ENCODE results near the gene VTN.

DNA sequence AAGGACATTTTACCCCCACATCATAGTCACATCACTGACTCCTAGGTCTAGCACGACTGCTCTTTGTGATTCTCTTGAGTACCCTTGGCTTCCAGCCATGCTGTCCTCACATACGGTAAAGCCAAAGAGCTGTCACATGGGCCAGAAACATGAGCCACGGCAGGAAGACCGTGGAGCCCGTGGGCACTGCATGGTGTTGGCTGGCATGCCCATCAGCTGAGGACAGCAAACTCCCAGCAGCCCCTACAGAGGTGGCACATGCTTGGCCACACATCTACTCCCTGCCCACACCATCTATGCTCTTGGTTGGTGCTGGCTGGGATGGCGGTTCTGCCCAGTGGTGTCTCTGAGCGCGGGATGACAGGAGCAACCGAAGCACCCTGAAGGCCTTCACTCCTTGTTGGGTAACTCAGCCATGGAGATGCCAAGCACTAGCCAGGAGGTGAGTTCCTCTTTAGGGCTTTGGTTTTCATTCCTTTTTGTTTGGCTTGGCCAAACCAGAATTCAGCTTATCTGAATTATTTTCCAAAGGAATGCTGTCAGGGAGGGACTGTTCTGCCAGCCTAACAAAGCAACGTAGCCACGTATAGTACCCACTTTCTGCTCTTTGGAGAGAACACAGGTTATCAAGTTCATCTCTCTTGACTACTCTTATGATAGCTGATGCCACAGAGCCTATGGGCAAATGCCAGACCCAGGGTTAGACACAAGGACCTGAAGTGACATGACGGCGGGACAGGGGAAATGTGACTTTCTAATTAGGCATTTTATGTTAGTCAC is 24.5 kb downstream of the VTN start:
- TF ChIP-seq CTCF (conservative IDR thresholded peaks at IDR 0.05 in 1 of 2, IDR thresholded peaks at IDR 0.05 in 1 of 2; ENCODE audit: low read depth in 1 of 2, low read length in 2 of 2) (no peak), EZH2 (IDR thresholded peaks at IDR 0.05; ENCODE audit: low read length, missing control alignments) (no peak)

Data from fibroblast of lung (primary cell).